SK-N-SH (cell line): Measurements from ENCODE around the gene ITK. TPM values are rescaled to one million over a fixed set of nuclear protein-coding genes. Genes with fewer than 3 reads are reported as not detected.

Source experiments
- CTCF ChIA-PET: fragments of 300-600, 350-600 bp; formaldehyde crosslinking; extraction: SDS; loops from one replicate; lab custom pipeline; 2021; lab: Yijun Ruan, JAX
- POLR2A ChIA-PET: fragments of 350-600 bp; sonication (Branson Sonifier 250); formaldehyde crosslinking; extraction: SDS; loops from one replicate; lab custom pipeline; 2020; ENCODE audit warnings: antibody characterized with exemption, inconsistent platforms; lab: Yijun Ruan, JAX
- DNase-seq: peaks from one replicate; pipeline ENCODE4 v3.0.0; 2012
- H2AFZ ChIP-seq: fragments of 200-600 bp; sonication (generic); 2 replicates; pipeline ENCODE4 v1.8.1; 2016; ENCODE audit warnings: antibody characterized with exemption, mild to moderate bottlenecking, low read depth
- H3F3A ChIP-seq: fragments of 200-600 bp; sonication (generic); replicated peaks from 2 replicates; pipeline ENCODE3; 2016; ENCODE audit warnings: antibody characterized with exemption, mild to moderate bottlenecking; ENCODE audit not compliant: insufficient read depth
- H3K27ac ChIP-seq, 2 experiments: fragments of 200-500 bp in 1 of 2; fragments of 200-600 bp in 1 of 2; sonication (Bioruptor generic) in 1 of 2; sonication (generic), shearing (Covaris generic) in 1 of 2; 2 replicates each; pipeline versions ENCODE4 v1.5.1 to v1.6.1; 2014 to 2016; ENCODE audit warnings: low read depth in 2 of 2, inconsistent platforms in 1 of 2, low read length in 1 of 2, mild to moderate bottlenecking in 1 of 2, mixed read lengths in 1 of 2
- H3K27me3 ChIP-seq: fragments of 200-600 bp; sonication (generic), shearing (Covaris generic); 2 replicates; pipeline ENCODE4 v1.6.1; 2016; ENCODE audit warnings: mixed run types; ENCODE audit not compliant: insufficient read depth
- H3K36me3 ChIP-seq, 2 experiments: fragments of 200-500 bp in 1 of 2; fragments of 200-600 bp in 1 of 2; sonication (Bioruptor generic) in 1 of 2; sonication (generic) in 1 of 2; replicated peaks in 1 of 2; 2 replicates each; pipeline versions ENCODE3 to v1.5.1; 2014 to 2016; ENCODE audit warnings: low read length in 1 of 2, mild to moderate bottlenecking in 1 of 2; ENCODE audit not compliant: insufficient read depth in 2 of 2, control insufficient read depth in 1 of 2
- H3K4me1 ChIP-seq, 2 experiments: fragments of 200-500 bp in 1 of 2; fragments of 200-600 bp in 1 of 2; sonication (Bioruptor generic) in 1 of 2; sonication (generic), shearing (Covaris generic) in 1 of 2; 2 replicates each; pipeline versions ENCODE4 v1.5.1 to v1.6.1; 2014 to 2016; ENCODE audit warnings: low read depth in 1 of 2, low read length in 1 of 2, mixed run types in 1 of 2; ENCODE audit not compliant: insufficient read depth in 2 of 2, control insufficient read depth in 1 of 2
- H3K4me2 ChIP-seq: fragments of 200-600 bp; sonication (generic), shearing (Covaris generic); 2 replicates; pipeline ENCODE4 v1.6.1; 2017; ENCODE audit warnings: mixed run types
- H3K4me3 ChIP-seq, 2 experiments: fragments of 200-500 bp in 1 of 2; fragments of 200-600 bp in 1 of 2; sonication (Bioruptor generic) in 1 of 2; sonication (generic), shearing (Covaris generic) in 1 of 2; 2 replicates each; pipeline versions ENCODE4 v1.5.1 to v1.8.1; 2014 to 2016; ENCODE audit warnings: low read depth in 2 of 2, inconsistent platforms in 1 of 2, low read length in 1 of 2, mild to moderate bottlenecking in 1 of 2, mixed read lengths in 1 of 2, moderate library complexity in 1 of 2
- H3K79me2 ChIP-seq: fragments of 200-600 bp; sonication (generic); 2 replicates; pipeline ENCODE4 v1.8.1; 2017; ENCODE audit warnings: mild to moderate bottlenecking; ENCODE audit not compliant: insufficient read depth
- H3K9ac ChIP-seq: fragments of 200-600 bp; sonication (generic); 2 replicates; pipeline ENCODE4 v1.6.1; 2017; ENCODE audit warnings: mixed run types
- H3K9me2 ChIP-seq: fragments of 200-600 bp; sonication (generic); 2 replicates; pipeline ENCODE4 v1.6.1; 2017; ENCODE audit warnings: mixed run types
- H3K9me3 ChIP-seq: fragments of 200-600 bp; sonication (generic); 2 replicates; pipeline ENCODE4 v1.6.1; 2017; ENCODE audit warnings: mixed run types, mild to moderate bottlenecking, moderate library complexity
- H4K20me1 ChIP-seq: fragments of 200-600 bp; sonication (generic); 2 replicates; pipeline ENCODE4 v1.6.1; 2017; ENCODE audit warnings: mild to moderate bottlenecking, mixed run types; ENCODE audit not compliant: insufficient read depth
- CHD2 ChIP-seq: fragments of 150-350 bp; IDR thresholded peaks from 2 replicates; pipeline ENCODE4 v1.6.1; 2018; ENCODE audit warnings: low read length; ENCODE audit not compliant: partially characterized antibody
- FOSL2 ChIP-seq: IDR thresholded peaks from 2 replicates; pipeline ENCODE4 v1.4.0; 2012; ENCODE audit warnings: low read depth, mild to moderate bottlenecking, moderate library complexity, borderline replicate concordance
- FOXJ3 ChIP-seq: sonication (generic); formaldehyde crosslinking; IDR thresholded peaks from 2 replicates; pipeline ENCODE4 v1.5.1; 2020; ENCODE audit warnings: mild to moderate bottlenecking, missing genetic modification reagents
- FOXM1 ChIP-seq: IDR thresholded peaks from 2 replicates; pipeline ENCODE4 v1.4.0; 2012; ENCODE audit warnings: low read depth, mild to moderate bottlenecking
- GATA2 ChIP-seq: sonication (generic); formaldehyde crosslinking; IDR thresholded peaks from 2 replicates; pipeline ENCODE4 v1.5.0; 2020; ENCODE audit warnings: mild to moderate bottlenecking, missing genetic modification reagents
- IRF3 ChIP-seq: fragments of 150-350 bp; IDR thresholded peaks from 2 replicates; pipeline ENCODE4 v1.6.1; 2016; ENCODE audit warnings: mild to moderate bottlenecking, low read depth, low read length
- JUND ChIP-seq: IDR thresholded peaks from 2 replicates; pipeline ENCODE4 v1.4.0; 2012
- MXI1 ChIP-seq: IDR thresholded peaks from 2 replicates; pipeline ENCODE4 v1.6.1; 2012; ENCODE audit warnings: mild to moderate bottlenecking, low read depth, low read length, improper control_type of control experiment
- REST ChIP-seq: IDR thresholded peaks from 2 replicates; pipeline ENCODE4 v1.6.1; 2012; ENCODE audit warnings: mild to moderate bottlenecking, low read depth, low read length, moderate library complexity
- RXRA ChIP-seq: IDR thresholded peaks from 2 replicates; pipeline ENCODE4 v1.4.0; 2012; ENCODE audit warnings: low read depth, mild to moderate bottlenecking, borderline replicate concordance
- SMC3 ChIP-seq: IDR thresholded peaks from 2 replicates; pipeline ENCODE4 v1.6.1; 2012; ENCODE audit warnings: low read depth, low read length, improper control_type of control experiment
- TAF1 ChIP-seq: IDR thresholded peaks from 2 replicates; pipeline ENCODE4 v1.6.1; 2012; ENCODE audit warnings: low read depth, mild to moderate bottlenecking, low read length, moderate library complexity, borderline replicate concordance
- TCF12 ChIP-seq: IDR thresholded peaks from 2 replicates; pipeline ENCODE4 v1.4.0; 2012
- USF1 ChIP-seq: IDR thresholded peaks from 2 replicates; pipeline ENCODE4 v1.4.0; 2012; ENCODE audit warnings: low read depth, borderline replicate concordance
- USF2 ChIP-seq: fragments of 150-350 bp; IDR thresholded peaks from 2 replicates; pipeline ENCODE4 v1.6.1; 2017; ENCODE audit warnings: antibody characterized with exemption, low read length, low read depth, borderline replicate concordance
- YY1 ChIP-seq: IDR thresholded peaks from 2 replicates; pipeline ENCODE4 v1.4.0; 2012; ENCODE audit warnings: low read depth, mild to moderate bottlenecking
- WGBS: methylation state at CpG from one replicate; pipeline ENCODE4 v1.1.6; 2017; ENCODE audit warnings: low lambda C conversion rate; 5-methylcytosine and 5-hydroxymethylcytosine counted together
- polyA plus RNA-seq, 3 experiments: library from polyadenylated mRNA; depleted of rRNA; stranded (reverse); fragments of >200 nt; gene quantifications; 2 replicates each; pipeline ENCODE4 v1.2.3, GENCODE V29; 2012

ITK gene
- polyA plus RNA-seq, 1 of the 3 experiments (the other 2 are of a cell fraction): not detected

- CTCF ChIA-PET: interaction anchor here (0.6 to 2.3 kb wide), 2 partner anchors 46 to 53 kb away, joined by 3 to 5 read pairs; no protein-coding TSS in a partner anchor
- Histone ChIP-seq H3F3A (no peaks in the 10 kb centered on the region), H3K4me3 (no peak overlapping the region), H3K9me3 (no peaks in the 10 kb centered on the region), H3K79me2 (no peaks in the 10 kb centered on the region), H3K9me2 (no peaks in the 10 kb centered on the region), H3K27me3 (peaks cover 14% of the 10 kb centered on the region), H4K20me1 (no peaks in the 10 kb centered on the region), H3K4me2 (no peak overlapping the region), H2AFZ (no peak overlapping the region), H3K36me3 (no peaks in the 10 kb centered on the region), H3K9ac (no peak overlapping the region), H3K4me1 (no peaks in the 10 kb centered on the region), H3K27ac (no peak overlapping the region)
- no peak for DNase-seq
- no peak for TF ChIP-seq YY1
- no peak for TF ChIP-seq SMC3
- TF ChIP-seq RXRA: no peak
- no peak for TF ChIP-seq FOSL2
- TF ChIP-seq TAF1: no peak
- TF ChIP-seq GATA2 (CRISPR knock-in tag): no peak
- TF ChIP-seq USF1: no peak
- TF ChIP-seq FOXM1: no peak
- no peak for TF ChIP-seq CHD2
- no peak for TF ChIP-seq TCF12
- TF ChIP-seq IRF3: no peak
- TF ChIP-seq USF2: no peak
- POLR2A ChIA-PET: no interaction called here
- 57% methylated on average over 4 of the region's 4 CpGs for WGBS
These were observed 79.1 kb downstream of the ITK start for GRCh38 chr5:157259699-157260098.

- Histone ChIP-seq H2AFZ (no peak overlapping the region), H3K27ac (no peak overlapping the region), H3K79me2 (no peaks in the 10 kb centered on the region), H3K4me2 (no peak overlapping the region), H3K9ac (no peak overlapping the region), H3K9me2 (no peaks in the 10 kb centered on the region), H4K20me1 (no peaks in the 10 kb centered on the region), H3K9me3 (no peaks in the 10 kb centered on the region), H3K4me1 (peaks cover 0 to 19% of the 10 kb centered on the region in 2 experiments; a peak in 1 of 4 replicates), H3F3A (no peaks in the 10 kb centered on the region), H3K36me3 (no peaks in the 10 kb centered on the region), H3K4me3 (no peak overlapping the region), H3K27me3 (peaks cover 21% of the 10 kb centered on the region)
- WGBS: 71% methylated on average over 5 of the region's 7 CpGs
- CTCF ChIA-PET: interaction anchor here (1.6 to 6.8 kb wide), 4 partner anchors 10 to 115 kb away, joined by 5 to 63 read pairs (median 6); no protein-coding TSS in a partner anchor
- no peak for DNase-seq
- POLR2A ChIA-PET: no interaction called here
- TF ChIP-seq REST (no peak), FOXJ3 (CRISPR knock-in tag) (no peak), JUND (no peak), MXI1 (no peak), USF1 (no peak), FOXM1 (no peak)
These were observed 83.0 kb downstream of the ITK start for GRCh38 chr5:157263496-157264090.
